DMS153 treated with DMSO at 0.1 percent for 48 hours (cell line): Measurements from ENCODE around the gene CTNNA3.

Experiments used
- DNase-seq: peaks from one replicate; lab custom pipeline; 2025; ENCODE audit not compliant: unreplicated experiment; lab: John Stamatoyannopoulos, UW

Gene CTNNA3

GRCh38 chr10:66698069-66698468 is 997.9 kb downstream of the CTNNA3 start:
- no peak for DNase-seq

- DNase-seq: no peak
These were observed 1000.9 kb downstream of the CTNNA3 start for GRCh38 chr10:66695046-66695445.

- DNase-seq: no peak
These were observed 1011.4 kb downstream of the CTNNA3 start for GRCh38 chr10:66684581-66684980.

GRCh38 chr10:66680886-66681285 is 1015.1 kb downstream of the CTNNA3 start:
- no peak for DNase-seq

- no peak for DNase-seq
These were observed 1017.5 kb downstream of the CTNNA3 start for GRCh38 chr10:66678521-66678920.

GRCh38 chr10:66673071-66673470 is 1022.9 kb downstream of the CTNNA3 start:
- no peak for DNase-seq

GRCh38 chr10:66671562-66671961 is 1024.4 kb downstream of the CTNNA3 start:
- DNase-seq: no peak

GRCh38 chr10:66671064-66671463 is 1024.9 kb downstream of the CTNNA3 start:
- no peak for DNase-seq

- DNase-seq: no peak
These were observed 1039.5 kb downstream of the CTNNA3 start for GRCh38 chr10:66656499-66656898.

GRCh38 chr10:66654861-66655260 is 1041.1 kb downstream of the CTNNA3 start:
- no peak for DNase-seq

- no peak for DNase-seq
These were observed 1044.5 kb downstream of the CTNNA3 start for GRCh38 chr10:66651308-66652082.

GRCh38 chr10:66649626-66650025 is 1046.4 kb downstream of the CTNNA3 start:
- DNase-seq: no peak

- no peak for DNase-seq
These were observed 1053.8 kb downstream of the CTNNA3 start for GRCh38 chr10:66642217-66642616.

GRCh38 chr10:66639371-66639770 is 1056.6 kb downstream of the CTNNA3 start:
- DNase-seq: no peak

GRCh38 chr10:66637273-66638036 is 1058.5 kb downstream of the CTNNA3 start:
- no peak for DNase-seq

- no peak for DNase-seq
These were observed 1066.0 kb downstream of the CTNNA3 start for GRCh38 chr10:66629996-66630395.

GRCh38 chr10:66627156-66627555 is 1068.8 kb downstream of the CTNNA3 start:
- DNase-seq: no peak

- DNase-seq: no peak
These were observed 1070.0 kb downstream of the CTNNA3 start for GRCh38 chr10:66625709-66626590.

- no peak for DNase-seq
These were observed 1073.9 kb downstream of the CTNNA3 start for GRCh38 chr10:66622050-66622449.

- DNase-seq: no peak
These were observed 1091.8 kb downstream of the CTNNA3 start for GRCh38 chr10:66604195-66604594.

GRCh38 chr10:66591865-66592264 is 1104.1 kb downstream of the CTNNA3 start:
- no peak for DNase-seq
